ACC112 (cell line): Measurements from ENCODE around the gene SYT3.

ENCODE experiments used
- H2AFZ ChIP-seq: fragments of 200-600 bp; sonication (generic); one replicate; pipeline ENCODE4 v1.6.0; 2017; ENCODE audit warnings: antibody characterized with exemption, low read length; ENCODE audit not compliant: unreplicated experiment
- H3K27ac ChIP-seq: fragments of 200-600 bp; sonication (generic); 2 replicates; pipeline ENCODE4 v1.5.1; 2014; ENCODE audit warnings: low read depth, mild to moderate bottlenecking, antibody characterized with exemption, low read length, moderate library complexity
- H3K27me3 ChIP-seq: fragments of 200-600 bp; sonication (generic); 2 replicates; pipeline ENCODE4 v1.6.1; 2014; ENCODE audit warnings: mild to moderate bottlenecking, antibody characterized with exemption, low read length, moderate library complexity, mixed read lengths; ENCODE audit not compliant: insufficient read depth
- H3K36me3 ChIP-seq: fragments of 200-600 bp; sonication (generic); 2 replicates; pipeline ENCODE4 v1.6.1; 2016; ENCODE audit warnings: mild to moderate bottlenecking, antibody characterized with exemption, low read length, moderate library complexity, mixed read lengths; ENCODE audit not compliant: insufficient read depth
- H3K4me1 ChIP-seq: fragments of 200-600 bp; sonication (generic); one replicate; pipeline ENCODE4 v1.6.1; 2016; ENCODE audit warnings: low read length, mixed read lengths; ENCODE audit not compliant: insufficient read depth, unreplicated experiment, control insufficient read depth
- H3K4me3 ChIP-seq: fragments of 200-600 bp; sonication (generic); 2 replicates; pipeline ENCODE4 v1.5.1; 2014; ENCODE audit warnings: mild to moderate bottlenecking, low read depth, low read length
- H3K79me2 ChIP-seq: fragments of 200-600 bp; sonication (generic); one replicate; pipeline ENCODE4 v1.6.0; 2016; ENCODE audit warnings: low read length; ENCODE audit not compliant: control insufficient read depth, unreplicated experiment, insufficient read depth

The SYT3 gene

GRCh38 chr19:50639121-50640112 lies at the start of gene SYT3:
SYT3 (minus strand) TSS chr19:50639881; CDS start chr19:50637411, 2,470 bp downstream.
- Histone ChIP-seq H3K4me1 (no peaks in the 10 kb centered on the region), H3K27ac (no peak within 1 kb of the TSS), H2AFZ (peak within 1 kb of the TSS; percentile 50), H3K79me2 (no peaks in the 10 kb centered on the region), H3K4me3 (peak within 1 kb of the TSS; percentile 74), H3K27me3 (peaks cover 45% of the 10 kb centered on the region), H3K36me3 (no peaks in the 10 kb centered on the region)

- Histone ChIP-seq H3K36me3 (no peaks in the 10 kb centered on the region), H2AFZ (no peak overlapping the region), H3K27ac (no peak overlapping the region), H3K27me3 (peaks cover 10% of the 10 kb centered on the region), H3K4me3 (no peak overlapping the region), H3K4me1 (no peaks in the 10 kb centered on the region), H3K79me2 (no peaks in the 10 kb centered on the region)
Observed at GRCh38 chr19:50688766-50689165, 49.1 kb upstream of the SYT3 start.

DNA sequence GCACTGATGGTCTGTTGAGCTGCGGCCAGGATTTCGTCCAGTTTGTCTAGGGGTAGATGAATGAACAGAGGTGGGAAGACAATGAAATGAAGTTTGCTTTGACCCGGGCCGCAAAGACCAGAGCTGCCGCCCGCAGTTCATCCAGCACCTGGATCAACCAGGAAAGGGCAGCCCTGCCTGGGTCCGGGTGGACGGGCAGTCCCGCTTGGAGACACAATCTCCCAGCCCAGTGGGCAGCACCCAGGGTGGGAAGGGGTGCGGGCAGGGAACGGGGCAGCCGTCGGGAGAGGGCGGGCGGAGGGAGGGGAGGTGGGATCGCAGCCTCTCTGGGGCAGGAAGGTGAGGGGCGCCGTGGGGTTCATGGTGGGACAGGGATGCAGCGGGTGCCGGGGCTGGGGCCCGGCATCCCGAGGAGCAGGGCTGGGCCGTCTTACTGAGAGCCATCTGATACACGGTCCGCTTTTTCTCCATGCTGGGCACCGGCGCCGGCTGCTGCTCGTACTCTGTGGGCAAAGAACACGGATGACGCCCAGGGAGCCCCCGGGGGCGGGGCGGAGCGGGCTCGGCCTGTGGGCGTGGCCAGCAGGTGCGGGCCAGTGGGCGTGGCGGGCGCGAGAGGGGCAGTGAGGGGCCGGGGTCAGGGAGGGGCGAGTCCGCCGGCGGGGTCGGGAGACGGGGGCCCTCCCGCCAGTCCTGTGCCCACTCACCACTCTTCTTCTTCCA lies 46.8 kb upstream of the SYT3 start:
- peaks cover 3% of the 10 kb centered on the region; the same call in 1 of the 2 replicates for H3K27me3 ChIP-seq

GRCh38 chr19:50679177-50680125 lies 39.8 kb upstream of the SYT3 start:
- H3K4me3 ChIP-seq = no peak overlapping the region

More for the DNA sequence above, 46.8 kb upstream of the SYT3 start:
- Histone ChIP-seq H3K79me2 (no peaks in the 10 kb centered on the region), H3K4me1 (no peaks in the 10 kb centered on the region), H2AFZ (no peak overlapping the region), H3K4me3 (no peak overlapping the region), H3K27ac (no peak overlapping the region), H3K36me3 (no peaks in the 10 kb centered on the region)

DNA sequence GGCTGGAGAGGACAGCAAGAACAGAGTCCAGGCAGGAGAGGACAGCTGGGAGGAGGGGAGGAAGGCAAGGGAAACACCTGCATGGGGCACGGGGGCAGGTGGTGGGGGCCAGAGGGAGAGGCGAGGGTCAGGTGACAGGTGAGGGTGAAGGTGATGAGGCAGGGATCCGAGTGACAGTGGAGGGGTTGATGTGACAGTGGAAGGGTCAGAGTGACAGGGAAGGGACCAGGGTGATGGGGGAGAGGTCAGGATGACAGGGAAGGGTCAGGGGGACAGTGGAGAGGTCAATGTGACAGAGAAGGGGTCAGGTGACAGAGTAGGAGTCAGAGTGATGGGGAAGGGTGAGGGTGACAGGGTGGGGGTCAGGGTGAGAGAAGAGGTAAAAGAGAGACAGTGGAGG lies 38.6 kb upstream of the SYT3 start:
- Histone ChIP-seq H3K4me1 (no peaks in the 10 kb centered on the region), H3K27ac (no peak overlapping the region), H3K4me3 (no peak overlapping the region), H3K27me3 (peaks cover 6% of the 10 kb centered on the region), H3K36me3 (no peaks in the 10 kb centered on the region), H2AFZ (no peak overlapping the region), H3K79me2 (no peaks in the 10 kb centered on the region)

More at GRCh38 chr19:50679177-50680125, 39.8 kb upstream of the SYT3 start:
- Histone ChIP-seq H3K36me3 (no peaks in the 10 kb centered on the region), H3K27ac (no peak overlapping the region), H3K4me1 (no peaks in the 10 kb centered on the region), H3K27me3 (peaks cover 3% of the 10 kb centered on the region; the same call in 1 of the 2 replicates), H2AFZ (no peak overlapping the region), H3K79me2 (no peaks in the 10 kb centered on the region)

DNA sequence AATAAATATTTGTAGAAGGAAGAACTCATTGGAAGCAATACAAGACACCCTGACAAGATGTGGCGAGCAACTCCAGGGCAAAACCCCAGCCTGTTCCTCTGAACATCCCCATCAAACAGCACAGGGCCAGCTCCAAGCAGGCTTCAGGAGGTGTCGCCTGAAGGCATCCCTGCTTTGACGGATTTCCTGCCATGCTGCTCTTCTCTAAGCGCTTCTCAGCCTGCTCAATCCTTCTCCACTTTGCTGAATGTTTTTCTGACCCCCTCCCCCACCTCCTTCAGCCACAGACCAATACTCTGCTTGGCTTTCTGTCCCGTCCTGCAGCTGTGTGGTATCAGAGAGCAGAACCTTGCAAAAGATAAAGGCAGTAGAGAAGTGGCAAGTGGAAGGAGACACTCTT lies 38.0 kb upstream of the SYT3 start:
- no peaks in the 10 kb centered on the region for H3K79me2 ChIP-seq
- no peak overlapping the region for H3K4me3 ChIP-seq
- H3K4me1 ChIP-seq = no peaks in the 10 kb centered on the region
- no peaks in the 10 kb centered on the region for H3K36me3 ChIP-seq
- H3K27ac ChIP-seq = no peak overlapping the region
- no peak overlapping the region for H2AFZ ChIP-seq
- peaks cover 10% of the 10 kb centered on the region for H3K27me3 ChIP-seq

DNA sequence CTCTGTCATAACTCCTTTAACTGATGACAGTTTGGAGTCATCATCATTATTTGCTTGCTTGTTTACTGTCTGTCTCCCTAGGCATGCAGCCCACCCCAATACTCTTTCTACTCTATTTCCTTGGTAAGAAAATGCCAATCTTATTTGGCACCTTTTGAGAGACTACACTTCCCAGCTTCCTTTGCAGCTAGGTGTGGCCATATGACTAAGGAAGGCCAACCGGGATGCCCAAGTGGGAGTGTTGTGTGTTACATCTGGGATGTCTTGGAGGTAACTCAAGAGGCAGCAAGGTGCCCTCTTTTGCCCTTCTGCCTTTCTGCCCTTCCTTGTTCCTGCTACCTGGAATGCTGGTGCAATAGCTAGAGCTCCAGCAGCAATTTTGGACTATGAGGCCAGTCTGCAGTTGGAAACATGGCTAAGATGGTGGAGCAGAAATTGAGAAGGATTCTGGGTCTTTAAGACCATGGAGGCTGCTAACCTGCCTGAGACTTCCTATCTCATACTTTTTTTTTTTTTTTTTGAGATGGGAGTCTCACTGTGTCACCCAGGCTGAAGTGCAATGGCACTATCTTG lies 37.0 kb upstream of the SYT3 start:
- no peak overlapping the region for H3K27ac ChIP-seq
- no peaks in the 10 kb centered on the region for H3K36me3 ChIP-seq
- no peaks in the 10 kb centered on the region for H3K79me2 ChIP-seq
- no peak overlapping the region for H3K4me3 ChIP-seq
- no peak overlapping the region for H2AFZ ChIP-seq
- H3K27me3 ChIP-seq = peaks cover 14% of the 10 kb centered on the region
- H3K4me1 ChIP-seq = no peaks in the 10 kb centered on the region

- no peaks in the 10 kb centered on the region for H3K36me3 ChIP-seq
- no peaks in the 10 kb centered on the region for H3K79me2 ChIP-seq
- H3K27ac ChIP-seq = no peak overlapping the region
- peaks cover 26% of the 10 kb centered on the region for H3K27me3 ChIP-seq
- H2AFZ ChIP-seq = no peak overlapping the region
- H3K4me1 ChIP-seq = no peaks in the 10 kb centered on the region
- no peak overlapping the region for H3K4me3 ChIP-seq
Observed at GRCh38 chr19:50673118-50673517, 33.4 kb upstream of the SYT3 start.

DNA sequence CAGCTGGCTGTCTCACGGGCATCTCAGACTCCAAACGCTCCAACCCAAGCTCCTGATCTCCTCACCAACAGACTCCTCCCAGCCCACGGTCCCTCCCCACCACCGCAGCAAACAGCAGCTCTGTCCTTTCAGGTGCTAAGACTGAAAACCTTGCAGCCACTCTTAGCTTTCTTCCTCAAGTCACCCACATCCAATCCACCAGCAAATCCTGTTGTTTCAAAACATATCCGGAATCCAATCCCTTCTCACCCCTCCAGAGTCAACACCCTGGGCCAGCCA lies 30.4 kb upstream of the SYT3 start:
- H3K36me3 ChIP-seq = no peaks in the 10 kb centered on the region
- H3K27me3 ChIP-seq = peaks cover 48% of the 10 kb centered on the region
- H3K27ac ChIP-seq = no peak overlapping the region
- H3K4me3 ChIP-seq = no peak overlapping the region
- H3K79me2 ChIP-seq = no peaks in the 10 kb centered on the region
- no peaks in the 10 kb centered on the region for H3K4me1 ChIP-seq
- H2AFZ ChIP-seq = no peak overlapping the region
